ENCODE measurements around the gene KCNH1. TPM values are rescaled to one million over a fixed set of nuclear protein-coding genes. Genes with fewer than 3 reads are reported as not detected.

The KCNH1 gene
- polyA plus RNA-seq, 10 donors, result 0.25 to 0.82 (median 0.37) TPM

DNA sequence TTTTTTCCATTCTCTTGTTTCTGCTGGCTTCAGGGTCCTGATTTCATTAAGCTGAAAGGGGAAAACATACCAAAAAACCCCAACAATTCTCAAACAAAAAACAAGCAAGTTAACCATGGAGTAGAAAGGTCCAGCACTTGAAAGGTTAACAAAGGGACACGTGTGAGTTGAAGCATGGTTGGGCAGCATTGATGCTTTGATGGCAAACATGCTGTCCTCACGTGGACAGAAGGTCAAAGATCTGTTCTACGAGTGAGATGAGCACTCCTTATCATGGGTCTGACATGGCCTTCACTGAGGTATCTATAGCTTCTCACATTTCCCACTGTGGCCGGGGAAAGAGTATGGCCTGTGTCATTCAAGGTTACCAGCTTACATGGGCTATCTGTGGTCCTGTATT, 410.3 kb downstream of the KCNH1 start:
- DNase-seq, result no peak

DNA sequence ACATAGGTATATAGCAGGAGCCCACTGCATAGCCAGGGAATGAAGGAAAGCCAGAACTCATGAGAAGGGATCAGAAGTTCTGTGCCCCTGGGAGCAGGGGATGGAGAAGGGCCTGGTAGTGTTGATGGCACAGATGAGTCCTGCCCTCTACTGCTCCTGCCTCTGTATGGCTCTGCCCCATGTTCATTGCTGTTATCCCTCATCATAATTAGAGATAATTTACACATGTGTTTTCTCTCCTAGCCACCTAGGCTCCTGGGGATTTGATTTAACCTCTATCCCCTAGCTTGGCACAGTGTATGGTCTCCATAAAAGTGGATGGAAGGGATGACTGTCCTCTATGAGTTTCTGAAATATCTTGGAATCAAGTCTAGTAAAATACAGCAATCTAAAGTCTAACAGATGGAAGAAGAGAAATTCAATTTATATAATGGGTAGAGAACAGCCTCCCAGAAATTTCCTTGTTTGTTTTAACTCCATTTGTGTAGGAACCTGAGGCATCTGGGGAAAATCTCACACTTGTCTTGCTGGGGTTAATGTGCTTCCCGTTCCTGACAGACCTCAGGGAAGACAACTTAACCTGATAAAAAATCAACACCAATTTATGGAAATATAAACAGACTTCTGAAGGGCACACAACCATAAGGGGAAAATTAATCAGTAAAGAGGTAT, 411.4 kb downstream of the KCNH1 start:
- DNase-seq, result no peak

DNA sequence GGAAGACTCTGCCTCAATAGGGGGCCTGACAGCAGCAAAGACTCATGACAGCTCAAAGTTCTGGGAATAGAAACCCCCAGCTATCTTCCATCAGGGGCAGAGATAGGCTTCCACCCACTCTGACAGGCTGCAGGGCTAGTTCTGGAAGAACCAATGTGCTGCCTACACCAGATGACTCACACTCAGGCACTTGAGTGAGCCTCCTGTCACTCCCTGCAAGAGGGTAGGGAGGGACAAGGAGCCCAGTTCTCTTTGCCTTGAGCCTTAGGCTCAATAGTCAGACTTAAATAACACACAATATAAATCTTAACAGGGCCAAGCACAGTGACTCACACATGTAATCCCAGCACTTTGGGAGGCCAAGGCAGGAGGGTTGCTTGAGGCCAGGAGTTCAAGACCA, 418.9 kb downstream of the KCNH1 start:
- no peak for DNase-seq

DNA sequence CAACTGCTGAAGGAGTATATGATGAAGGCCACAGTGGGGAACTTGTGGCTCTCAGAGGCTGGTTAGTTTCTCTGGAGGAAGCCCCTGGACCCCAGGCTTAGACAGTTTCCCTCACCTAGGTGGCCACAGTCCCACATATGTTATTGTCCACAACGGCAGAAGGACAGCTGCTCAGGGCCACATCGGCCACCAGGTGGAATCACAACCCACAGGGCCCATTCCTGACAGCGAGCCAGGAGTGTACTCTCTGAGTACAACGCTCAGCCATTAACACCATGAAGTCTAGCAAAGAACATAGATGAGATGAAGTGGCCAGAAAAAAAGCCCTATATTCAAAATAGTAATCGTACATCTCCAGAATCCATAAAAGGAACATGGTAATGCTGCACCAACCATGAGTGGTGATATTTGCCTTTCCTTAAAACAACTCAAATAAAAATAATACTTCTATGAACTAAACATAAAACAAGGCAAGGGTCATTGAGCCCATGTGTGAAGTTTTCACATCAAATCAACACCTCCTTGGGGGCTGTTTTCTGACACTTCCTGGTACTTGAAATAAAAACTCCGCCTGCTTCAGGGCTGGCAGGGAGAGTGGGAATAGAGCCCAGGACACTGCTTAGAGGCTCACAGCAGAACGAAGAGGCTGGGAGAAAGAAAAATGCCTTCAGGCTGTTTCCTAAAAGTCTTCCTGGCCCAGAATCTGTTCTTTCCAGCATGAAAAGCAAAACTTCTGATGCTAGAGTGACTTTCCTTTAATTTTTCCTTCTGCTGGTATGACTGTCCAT, 421.9 kb downstream of the KCNH1 start:
- DNase-seq, result no peak

DNA sequence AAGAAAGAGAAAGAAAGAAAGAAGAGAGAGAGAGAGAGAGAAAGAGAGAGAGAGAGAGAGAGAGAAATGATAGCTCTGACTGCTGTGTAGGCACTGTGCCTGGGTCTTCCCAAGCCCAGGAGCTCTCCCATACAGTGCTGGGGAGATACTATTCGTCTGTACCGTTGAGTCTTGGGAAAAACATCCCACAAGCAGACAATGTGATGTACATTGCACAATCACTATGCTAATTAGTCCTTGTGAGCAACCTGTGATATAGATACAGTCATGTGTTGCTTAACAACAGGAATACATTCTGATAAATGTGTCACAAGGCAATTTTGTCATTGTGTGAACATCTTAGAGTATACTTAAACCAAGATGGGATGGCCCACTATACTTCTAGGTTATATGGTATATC, 424.2 kb downstream of the KCNH1 start:
- DNase-seq, result no peak

DNA sequence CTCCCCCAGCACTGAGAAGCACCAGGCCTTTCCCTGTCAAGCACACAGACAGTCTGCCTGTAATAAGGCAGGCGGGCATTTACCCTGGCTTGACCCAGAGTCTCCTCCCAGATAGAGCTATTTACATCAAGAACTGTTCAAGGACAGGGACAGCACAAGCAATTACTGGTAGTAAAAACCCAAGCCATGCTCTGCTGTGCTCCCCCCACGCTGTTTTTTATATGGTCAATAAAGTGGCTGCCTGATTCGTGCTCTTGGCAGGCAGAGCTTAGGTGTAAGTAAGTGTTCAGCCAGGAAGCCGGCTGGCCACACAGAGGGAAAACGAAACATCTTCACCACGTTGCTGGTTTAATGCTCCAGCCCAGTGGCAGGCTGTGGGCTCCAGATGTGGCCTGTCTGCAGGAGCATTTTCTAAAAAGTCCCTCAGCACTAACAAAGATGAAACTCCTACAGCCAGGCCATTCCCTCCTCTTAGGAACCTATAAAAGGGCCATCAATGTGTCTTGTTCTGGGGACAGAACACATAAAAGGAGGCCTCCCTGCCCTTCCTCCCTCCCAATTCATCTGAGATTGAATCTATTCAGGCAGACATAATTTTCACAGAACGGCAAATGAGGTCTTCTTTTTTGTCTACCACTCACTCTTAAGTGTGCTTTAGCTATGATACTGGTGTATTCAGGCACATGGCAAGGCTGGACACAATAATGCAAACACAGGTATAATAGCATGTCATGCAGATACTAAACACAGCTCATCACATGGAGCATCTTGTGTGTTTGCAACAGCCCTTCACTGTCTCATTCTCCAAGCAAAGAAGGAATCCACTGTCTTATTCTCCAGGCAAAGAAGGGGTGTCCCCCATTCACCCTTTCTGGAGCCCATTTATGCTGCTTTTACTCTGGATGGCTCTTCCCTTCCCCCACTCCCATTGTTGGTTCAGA, 426.4 kb downstream of the KCNH1 start:
- DNase-seq, result no peak

DNA sequence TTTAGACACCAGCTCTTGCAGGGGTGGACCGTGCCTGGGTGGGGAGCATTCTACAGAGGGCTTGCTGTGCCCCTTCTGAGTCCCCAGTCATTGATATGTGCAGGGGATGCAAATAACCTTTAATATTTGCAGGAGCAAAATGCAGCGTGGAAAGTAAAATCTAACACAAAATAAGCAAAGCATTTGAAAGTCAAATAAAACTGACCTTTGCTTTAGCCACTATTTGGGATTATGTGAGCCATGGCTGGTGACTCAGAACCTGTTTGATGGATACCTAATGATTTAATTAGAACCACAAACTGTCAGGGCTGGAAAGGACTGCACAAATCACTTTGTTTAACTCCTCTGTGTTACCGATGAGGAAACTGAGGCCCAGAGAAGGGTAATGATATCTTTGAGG, 427.7 kb downstream of the KCNH1 start:
- DNase-seq, result no peak

DNA sequence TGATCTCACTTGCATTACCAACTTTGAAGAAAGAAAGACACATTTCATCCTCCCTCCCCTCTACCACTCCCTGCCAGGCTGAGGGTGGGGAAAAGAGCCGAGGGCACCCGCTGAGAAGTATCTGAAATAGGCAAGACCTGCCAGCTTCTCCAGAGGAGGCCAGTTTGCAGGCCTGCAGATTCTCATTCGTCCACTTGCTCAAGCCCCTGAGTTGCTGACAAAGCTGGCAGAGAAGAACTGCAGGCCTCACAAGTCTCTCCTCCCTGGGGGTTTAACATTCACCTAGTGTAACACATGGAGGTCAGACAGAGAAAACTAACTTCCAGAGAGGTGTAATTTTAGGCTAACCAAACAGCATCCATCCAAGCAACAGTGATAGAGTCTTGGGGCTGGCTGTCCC, 428.9 kb downstream of the KCNH1 start:
- DNase-seq, result no peak

DNA sequence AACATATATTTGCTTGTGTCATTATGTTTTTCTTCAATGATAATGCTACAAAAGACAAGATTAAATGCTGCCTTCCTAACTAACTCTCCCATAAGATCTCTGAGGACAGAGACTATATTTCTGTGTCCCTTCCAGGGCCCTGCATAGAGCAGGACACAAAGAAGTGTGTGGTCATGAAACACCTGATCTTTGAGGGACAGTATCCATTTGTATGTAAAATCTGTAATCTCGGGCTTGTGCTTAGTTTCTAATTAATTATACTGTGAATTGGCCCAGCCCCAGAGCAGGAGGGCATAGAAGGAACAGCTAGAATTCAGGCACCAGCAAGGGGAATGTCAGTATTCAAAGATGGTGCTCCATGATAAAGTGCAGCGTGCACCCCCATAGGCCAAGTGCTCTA, 430.4 kb downstream of the KCNH1 start:
- no peak for DNase-seq

DNA sequence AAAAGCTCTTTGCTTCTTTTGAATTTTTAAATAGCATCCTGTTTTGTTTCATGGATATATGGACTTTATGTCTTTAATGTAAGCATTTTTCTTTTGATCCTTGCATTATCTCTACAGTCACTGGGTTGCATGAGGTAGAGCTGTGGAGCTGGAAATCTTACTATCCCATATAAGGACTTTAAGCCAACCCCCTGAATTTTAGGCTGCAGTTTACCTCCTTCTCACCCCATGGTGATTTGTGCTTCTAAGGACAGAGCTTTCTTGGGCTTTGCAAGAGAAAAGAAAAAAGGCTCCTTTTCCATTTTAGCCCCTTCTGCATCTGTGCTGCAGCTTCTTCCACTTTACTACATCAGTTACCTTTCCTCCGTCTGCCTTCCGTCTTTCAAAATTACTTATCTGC, 431.4 kb downstream of the KCNH1 start:
- no peak for DNase-seq

DNA sequence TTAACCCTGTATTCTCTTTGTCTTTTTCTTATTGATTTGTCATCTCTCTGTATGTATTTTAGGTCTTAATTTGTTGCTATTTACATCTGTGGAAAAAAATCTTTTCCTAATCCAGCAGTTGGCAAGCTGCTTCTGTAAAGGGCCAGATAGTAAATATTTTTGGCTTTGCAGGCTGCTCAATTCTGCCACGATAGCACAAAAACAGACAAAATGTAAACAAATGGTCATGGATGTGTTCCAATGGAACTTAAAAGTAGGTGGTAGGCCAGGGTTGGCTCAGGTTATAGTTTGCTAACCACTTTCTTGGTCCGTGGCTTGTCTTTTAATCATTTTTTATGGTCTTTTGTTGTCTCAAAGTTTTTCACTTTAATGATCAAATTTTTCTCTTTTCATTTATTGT, 433.4 kb downstream of the KCNH1 start:
- peak in 2 of 3 donors; percentile 27 to 51 for DNase-seq

DNA sequence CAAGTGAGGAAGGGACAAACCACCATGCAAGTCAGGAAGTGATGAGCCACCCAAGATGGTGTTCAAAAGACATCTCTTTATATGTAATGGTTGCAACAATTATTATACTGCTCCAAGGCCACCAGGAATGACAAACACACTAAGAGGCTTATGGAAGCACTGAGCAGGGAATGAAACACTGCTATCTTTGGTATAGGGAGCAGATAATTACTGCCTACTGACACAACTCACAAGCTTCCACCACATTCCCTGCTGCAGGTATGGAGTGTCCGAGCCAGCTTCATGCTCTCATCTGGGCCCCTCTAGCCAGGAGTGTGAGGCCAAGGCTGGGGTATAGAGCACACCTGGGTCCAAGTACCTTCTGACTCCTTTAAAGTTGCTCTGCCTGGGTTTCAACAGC, 433.9 kb downstream of the KCNH1 start:
- DNase-seq, result no peak

DNA sequence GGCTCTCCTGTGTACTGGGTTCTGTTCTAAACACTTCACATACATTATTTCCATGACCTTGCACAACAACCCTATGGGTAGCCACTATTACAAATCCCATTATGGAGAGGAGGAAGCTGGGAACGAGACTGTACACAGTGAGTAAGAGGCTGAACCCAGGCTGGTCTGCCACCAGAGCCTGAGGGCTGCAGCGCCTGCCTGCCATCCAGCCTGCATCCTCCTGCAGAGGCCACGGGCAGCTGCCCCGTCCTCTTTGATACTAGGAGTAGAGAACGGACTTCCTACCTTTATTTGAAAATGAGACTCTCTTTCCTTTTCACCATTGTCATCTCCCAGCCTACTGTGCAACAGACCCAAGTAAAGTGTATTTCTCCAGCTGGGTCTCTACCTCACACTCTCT, 435.3 kb downstream of the KCNH1 start:
- DNase-seq, result no peak

DNA sequence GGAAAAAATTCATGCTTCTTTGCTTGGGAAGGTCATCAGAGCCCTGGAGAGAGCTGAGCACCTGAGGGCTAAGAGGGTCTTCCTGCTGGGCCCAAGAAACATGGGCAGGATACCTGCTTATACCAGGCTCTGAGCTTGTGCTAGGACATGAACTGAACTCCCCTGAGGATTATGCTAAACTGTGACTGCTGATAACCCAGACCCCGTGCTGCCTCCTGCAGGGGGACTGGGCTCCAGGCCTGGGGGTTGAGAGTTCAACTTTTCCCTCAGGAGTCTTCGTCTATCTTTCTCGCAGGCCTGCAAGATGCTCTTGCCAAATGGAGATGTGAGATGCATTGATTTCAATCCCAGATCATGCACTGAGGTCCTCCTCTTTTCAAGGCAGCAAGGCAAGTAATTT, 436.8 kb downstream of the KCNH1 start:
- DNase-seq, result peak in 1 of 3 donors; percentile 33

DNA sequence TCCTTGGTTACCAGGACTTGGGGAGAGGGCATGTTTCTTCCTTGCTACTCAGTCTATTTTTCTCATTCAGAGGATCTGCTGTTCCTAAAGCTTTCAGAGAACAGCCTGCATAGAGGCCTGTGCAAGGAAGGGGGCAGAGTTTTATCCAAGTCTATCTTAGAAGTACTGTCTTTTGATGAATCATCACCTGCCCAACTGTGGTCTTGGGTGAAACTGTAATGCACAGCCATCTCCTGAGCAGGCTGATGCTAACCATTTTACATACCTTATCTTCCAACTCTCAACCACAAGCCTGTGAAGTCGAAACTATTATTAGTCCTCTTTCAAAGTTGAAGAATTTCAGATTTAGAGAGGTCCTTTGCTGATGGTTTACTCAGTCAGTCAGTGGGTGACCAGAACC, 437.2 kb downstream of the KCNH1 start:
- no peak for DNase-seq

DNA sequence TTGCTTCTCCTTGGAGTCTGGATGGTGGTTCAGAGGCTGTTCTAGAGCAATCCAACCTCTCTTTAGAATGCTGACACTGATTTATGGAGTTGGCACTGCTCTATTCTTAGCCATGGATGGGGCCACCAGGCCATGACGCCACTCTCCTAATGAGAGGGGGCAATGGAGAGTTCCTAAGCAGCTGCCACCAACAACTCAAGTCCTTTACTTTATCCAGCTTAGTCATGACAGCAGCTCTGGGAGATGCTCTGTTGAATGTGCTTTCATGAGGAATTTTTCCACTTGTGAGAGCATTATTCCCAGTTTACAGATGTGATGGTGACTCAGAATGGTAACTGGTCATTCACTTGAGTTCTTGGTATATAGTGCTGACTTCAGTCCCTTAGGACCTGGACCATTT, 438.9 kb downstream of the KCNH1 start:
- peak; percentile 21 to 63 (median 32) for DNase-seq

DNA sequence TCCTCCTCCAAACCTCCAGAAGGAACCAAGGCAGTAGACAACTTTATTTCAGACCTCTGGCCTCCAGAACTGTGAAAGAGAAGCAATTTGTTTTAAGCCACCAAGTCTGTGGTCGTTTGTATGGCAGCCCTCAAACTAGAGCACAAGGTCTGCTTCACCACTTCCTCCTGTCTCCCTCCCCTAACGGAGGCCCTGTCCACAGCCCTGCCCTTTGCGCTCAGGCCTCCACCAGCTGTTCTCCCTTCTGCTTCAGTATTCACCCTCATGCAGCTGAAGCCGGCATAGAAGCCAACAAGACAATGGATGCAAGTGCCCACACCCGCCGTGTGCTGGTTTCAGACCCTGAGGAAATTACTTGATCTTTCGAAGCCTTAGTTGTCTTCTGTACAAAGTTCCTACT, 441.2 kb downstream of the KCNH1 start:
- DNase-seq, result peak in 1 of 3 donors; percentile 29

DNA sequence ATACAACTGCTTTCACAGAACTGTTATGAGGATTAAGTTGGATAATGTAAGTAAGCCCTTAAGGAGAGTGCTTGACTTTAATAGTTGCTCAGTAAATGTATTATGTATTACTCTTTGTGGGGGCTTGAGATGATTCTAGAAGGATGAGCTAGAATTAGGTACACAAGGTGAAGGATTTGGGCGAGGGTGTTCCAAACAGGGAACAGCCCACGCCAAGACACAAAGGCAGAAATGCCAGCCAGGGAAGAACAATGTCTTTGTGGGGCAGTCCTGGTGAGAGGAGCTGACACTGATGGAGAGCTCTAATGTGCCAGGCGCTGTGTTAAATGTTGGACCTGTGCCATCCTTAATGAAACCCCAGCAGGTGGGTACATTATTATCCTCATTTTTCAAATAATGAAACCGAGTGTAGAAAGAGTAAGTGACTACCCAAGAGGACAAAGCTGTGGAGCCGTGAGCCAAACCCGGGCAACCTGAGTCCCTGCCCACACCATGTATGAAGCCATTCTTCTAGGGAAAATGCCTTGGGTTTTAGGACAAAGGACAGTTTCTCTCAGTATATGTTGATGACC, 442.8 kb downstream of the KCNH1 start:
- DNase-seq, result no peak

DNA sequence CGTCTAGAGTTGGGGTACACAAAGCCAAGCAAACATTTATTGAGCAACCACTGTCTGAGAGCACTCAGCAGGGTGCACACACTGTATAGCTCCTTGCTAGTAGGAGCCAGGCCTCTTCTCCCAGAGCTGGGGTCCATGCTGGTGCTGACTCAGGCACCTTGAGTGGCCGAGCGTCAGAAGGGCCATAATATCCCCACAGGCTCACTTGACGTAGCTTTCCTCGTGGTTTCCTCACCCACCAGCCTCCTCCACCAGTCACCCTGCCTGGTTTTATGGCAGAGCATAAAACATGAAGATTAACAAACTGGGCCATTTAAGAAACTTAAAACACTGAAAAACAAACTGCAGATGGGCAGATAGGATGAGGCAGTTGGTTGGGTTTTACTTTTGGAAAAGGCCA, 443.7 kb downstream of the KCNH1 start:
- no peak for DNase-seq

DNA sequence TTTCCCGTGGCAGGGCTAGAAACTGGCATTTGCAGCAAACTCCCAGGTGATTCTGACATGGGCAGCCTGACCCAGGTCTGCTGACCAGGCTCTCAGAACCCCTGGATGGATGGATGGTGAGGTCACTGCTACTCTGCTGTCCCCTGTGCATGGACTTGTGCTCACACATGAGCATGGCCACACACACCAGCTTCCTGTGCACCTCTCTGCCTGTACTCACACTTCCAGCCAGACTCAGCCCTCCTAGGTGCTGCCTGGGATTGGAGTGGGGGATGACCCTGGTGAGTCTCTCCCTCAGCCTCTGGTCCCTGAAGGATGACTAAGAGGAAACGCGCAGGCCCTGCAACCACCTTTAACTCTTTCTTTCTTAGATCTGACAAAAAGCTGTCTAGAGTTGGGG, 444.1 kb downstream of the KCNH1 start:
- DNase-seq, result no peak

DNA sequence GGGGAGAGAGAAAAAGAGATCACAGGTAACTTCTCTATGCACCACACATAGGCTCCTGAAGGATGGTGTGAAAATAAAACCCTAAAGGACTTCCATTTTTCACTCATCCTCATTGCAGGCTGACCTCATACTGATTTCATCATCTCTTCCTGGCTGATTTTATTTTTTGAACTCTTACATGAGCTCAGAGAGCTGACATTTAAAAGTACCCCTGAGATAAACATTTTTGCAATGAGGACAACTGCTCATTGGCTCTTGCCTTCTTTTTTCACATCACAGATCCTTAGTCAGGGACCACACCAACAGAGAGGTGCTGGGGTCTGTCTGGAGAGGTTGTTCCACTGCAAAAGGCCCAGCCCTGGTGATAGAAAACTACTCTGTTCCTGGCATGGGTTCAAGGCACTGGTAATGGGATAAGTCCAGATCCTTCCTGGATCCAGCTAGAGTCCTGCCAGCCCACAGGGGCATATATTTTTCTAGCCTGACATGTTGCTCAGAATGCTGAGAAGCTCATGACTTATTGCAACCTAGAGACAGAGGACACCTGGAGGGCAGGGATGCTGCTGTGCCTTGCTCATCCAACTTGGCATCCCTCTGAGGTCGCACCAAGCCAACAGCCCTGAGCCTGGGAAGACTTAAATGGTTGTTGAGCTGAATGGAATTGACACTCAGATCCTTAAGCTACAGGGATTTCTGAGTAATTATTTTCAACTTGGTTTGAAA, 445.3 kb downstream of the KCNH1 start:
- no peak for DNase-seq

All from muscle of back (tissue), 11 donors.